GM12878 (cell line): ENCODE data around the gene MYLK3.

Source experiments
- BCL11A ChIP-seq: IDR thresholded peaks from 2 replicates; pipeline ENCODE4 v1.6.1; 2011; ENCODE audit warnings: low read depth, low read length
- ETV6 ChIP-seq, 2 experiments: fragments of 450-650 bp in 1 of 2; IDR thresholded peaks in 1 of 2; conservative IDR thresholded peaks in 1 of 2; 2 replicates each; pipeline ENCODE4 v1.6.1; 2014; ENCODE audit warnings: antibody characterized with exemption in 1 of 2, borderline replicate concordance in 1 of 2, low read depth in 1 of 2, mild to moderate bottlenecking in 1 of 2, moderate library complexity in 1 of 2
- EZH2 ChIP-seq: IDR thresholded peaks from 2 replicates; pipeline ENCODE4 v1.6.1; 2012; ENCODE audit warnings: low read depth, mild to moderate bottlenecking, control low read depth, inconsistent platforms, low read length, borderline replicate concordance; ENCODE audit not compliant: control insufficient read depth
- POLR2AphosphoS5 ChIP-seq: IDR thresholded peaks from 2 replicates; pipeline ENCODE4 v1.6.1; 2011; ENCODE audit warnings: mild to moderate bottlenecking, low read length, inconsistent platforms
- SMAD1 ChIP-seq: fragments of 450-650 bp; IDR thresholded peaks from 2 replicates; pipeline ENCODE4 v1.6.1; 2018; ENCODE audit warnings: mild to moderate bottlenecking, low read depth; ENCODE audit not compliant: partially characterized antibody
- TAF1 ChIP-seq: IDR thresholded peaks from 2 replicates; pipeline ENCODE4 v1.6.1; 2011; ENCODE audit warnings: mild to moderate bottlenecking, low read depth, low read length, borderline replicate concordance
- TCF12 ChIP-seq: IDR thresholded peaks from 2 replicates; pipeline ENCODE4 v1.6.1; 2011; ENCODE audit warnings: low read depth, mild to moderate bottlenecking, low read length
- TCF7 ChIP-seq: IDR thresholded peaks from 2 replicates; pipeline ENCODE4 v1.6.1; 2014; ENCODE audit warnings: antibody characterized with exemption, borderline replicate concordance
- TF ChIP-seq, protein P1 (sequence below): fragments of 450-650 bp; IDR thresholded peaks from 2 replicates; pipeline ENCODE4 v1.6.1; 2016; ENCODE audit warnings: mild to moderate bottlenecking
- TF ChIP-seq, protein P2 (sequence below), 3 experiments: IDR thresholded peaks in 2 of 3; conservative IDR thresholded peaks in 1 of 3; 2 replicates each; pipeline ENCODE4 v1.5.1; 2011; ENCODE audit warnings: low read depth in 3 of 3, low read length in 3 of 3, mild to moderate bottlenecking in 3 of 3, control low read depth in 2 of 3, moderate library complexity in 2 of 3, inconsistent platforms in 1 of 3, mixed read lengths in 1 of 3; ENCODE audit not compliant: control insufficient read depth in 2 of 3, insufficient read depth in 1 of 3; ENCODE audit errors: extremely low read depth in 1 of 3
- TF ChIP-seq, protein P3 (sequence below): IDR thresholded peaks from 2 replicates; pipeline ENCODE4 v1.6.1; 2012; ENCODE audit warnings: low read depth, low read length, improper control_type of control experiment
- TF ChIP-seq, protein P4 (sequence below): IDR thresholded peaks from 2 replicates; pipeline ENCODE4 v1.6.1; 2011; ENCODE audit warnings: low read depth, mild to moderate bottlenecking, low read length, moderate library complexity, borderline replicate concordance; ENCODE audit errors: extremely low read depth

DNA sequence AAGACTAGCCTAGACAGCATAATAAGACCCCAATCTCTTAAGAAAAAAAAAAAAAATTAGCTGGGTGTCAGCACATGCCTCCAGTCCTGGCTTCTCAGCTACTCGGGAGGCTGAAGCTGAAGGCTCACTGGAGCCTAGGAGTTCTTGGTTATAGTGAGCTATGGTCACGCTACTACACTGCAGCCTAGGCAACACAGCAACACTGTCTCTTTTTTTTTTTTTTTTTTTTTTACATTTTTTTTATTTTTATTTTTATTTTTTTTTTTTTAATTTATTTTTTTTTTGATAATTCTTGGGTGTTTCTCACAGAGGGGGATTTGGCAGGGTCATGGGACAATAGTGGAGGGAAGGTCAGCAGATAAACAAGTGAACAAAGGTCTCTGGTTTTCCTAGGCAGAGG, 54.5 kb downstream of the MYLK3 start:
- no peak for TF ChIP-seq EZH2
- TF ChIP-seq, protein P1, sequence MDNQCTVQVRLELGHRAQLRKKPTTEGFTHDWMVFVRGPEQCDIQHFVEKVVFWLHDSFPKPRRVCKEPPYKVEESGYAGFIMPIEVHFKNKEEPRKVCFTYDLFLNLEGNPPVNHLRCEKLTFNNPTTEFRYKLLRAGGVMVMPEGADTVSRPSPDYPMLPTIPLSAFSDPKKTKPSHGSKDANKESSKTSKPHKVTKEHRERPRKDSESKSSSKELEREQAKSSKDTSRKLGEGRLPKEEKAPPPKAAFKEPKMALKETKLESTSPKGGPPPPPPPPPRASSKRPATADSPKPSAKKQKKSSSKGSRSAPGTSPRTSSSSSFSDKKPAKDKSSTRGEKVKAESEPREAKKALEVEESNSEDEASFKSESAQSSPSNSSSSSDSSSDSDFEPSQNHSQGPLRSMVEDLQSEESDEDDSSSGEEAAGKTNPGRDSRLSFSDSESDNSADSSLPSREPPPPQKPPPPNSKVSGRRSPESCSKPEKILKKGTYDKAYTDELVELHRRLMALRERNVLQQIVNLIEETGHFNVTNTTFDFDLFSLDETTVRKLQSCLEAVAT: no peak
- TF ChIP-seq BCL11A: no peak
- no peak for TF ChIP-seq POLR2AphosphoS5
- TF ChIP-seq ETV6 (conservative IDR thresholded peaks at IDR 0.05 in 1 of 2, IDR thresholded peaks at IDR 0.05 in 1 of 2; ENCODE audit: borderline replicate concordance in 1 of 2, low read depth in 1 of 2): no peak
- TF ChIP-seq SMAD1: no peak
- TF ChIP-seq, protein P2, sequence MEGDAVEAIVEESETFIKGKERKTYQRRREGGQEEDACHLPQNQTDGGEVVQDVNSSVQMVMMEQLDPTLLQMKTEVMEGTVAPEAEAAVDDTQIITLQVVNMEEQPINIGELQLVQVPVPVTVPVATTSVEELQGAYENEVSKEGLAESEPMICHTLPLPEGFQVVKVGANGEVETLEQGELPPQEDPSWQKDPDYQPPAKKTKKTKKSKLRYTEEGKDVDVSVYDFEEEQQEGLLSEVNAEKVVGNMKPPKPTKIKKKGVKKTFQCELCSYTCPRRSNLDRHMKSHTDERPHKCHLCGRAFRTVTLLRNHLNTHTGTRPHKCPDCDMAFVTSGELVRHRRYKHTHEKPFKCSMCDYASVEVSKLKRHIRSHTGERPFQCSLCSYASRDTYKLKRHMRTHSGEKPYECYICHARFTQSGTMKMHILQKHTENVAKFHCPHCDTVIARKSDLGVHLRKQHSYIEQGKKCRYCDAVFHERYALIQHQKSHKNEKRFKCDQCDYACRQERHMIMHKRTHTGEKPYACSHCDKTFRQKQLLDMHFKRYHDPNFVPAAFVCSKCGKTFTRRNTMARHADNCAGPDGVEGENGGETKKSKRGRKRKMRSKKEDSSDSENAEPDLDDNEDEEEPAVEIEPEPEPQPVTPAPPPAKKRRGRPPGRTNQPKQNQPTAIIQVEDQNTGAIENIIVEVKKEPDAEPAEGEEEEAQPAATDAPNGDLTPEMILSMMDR (IDR thresholded peaks at IDR 0.05 in 2 of 3, conservative IDR thresholded peaks at IDR 0.05 in 1 of 3; ENCODE audit: control insufficient read depth in 2 of 3, extremely low read depth in 1 of 3, insufficient read depth in 1 of 3, low read depth in 3 of 3, low read length in 3 of 3): no peak
- TF ChIP-seq, protein P3, sequence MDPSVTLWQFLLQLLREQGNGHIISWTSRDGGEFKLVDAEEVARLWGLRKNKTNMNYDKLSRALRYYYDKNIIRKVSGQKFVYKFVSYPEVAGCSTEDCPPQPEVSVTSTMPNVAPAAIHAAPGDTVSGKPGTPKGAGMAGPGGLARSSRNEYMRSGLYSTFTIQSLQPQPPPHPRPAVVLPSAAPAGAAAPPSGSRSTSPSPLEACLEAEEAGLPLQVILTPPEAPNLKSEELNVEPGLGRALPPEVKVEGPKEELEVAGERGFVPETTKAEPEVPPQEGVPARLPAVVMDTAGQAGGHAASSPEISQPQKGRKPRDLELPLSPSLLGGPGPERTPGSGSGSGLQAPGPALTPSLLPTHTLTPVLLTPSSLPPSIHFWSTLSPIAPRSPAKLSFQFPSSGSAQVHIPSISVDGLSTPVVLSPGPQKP: no peak
- TF ChIP-seq TCF12: no peak
- TF ChIP-seq TCF7: no peak
- TF ChIP-seq TAF1: no peak
- TF ChIP-seq, protein P4, sequence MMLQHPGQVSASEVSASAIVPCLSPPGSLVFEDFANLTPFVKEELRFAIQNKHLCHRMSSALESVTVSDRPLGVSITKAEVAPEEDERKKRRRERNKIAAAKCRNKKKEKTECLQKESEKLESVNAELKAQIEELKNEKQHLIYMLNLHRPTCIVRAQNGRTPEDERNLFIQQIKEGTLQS: no peak
